GM19351 (cell line): ENCODE results near the gene DCAF17.
A peak's percentile ranks its signal among the peaks of the same experiment; 100 is the strongest.

ENCODE experiments used
- ATAC-seq: cut with Tn5 transposase; IDR thresholded peaks from one replicate; pipeline ENCODE4 v1.9.1; 2021; ENCODE audit warnings: mild to moderate bottlenecking, moderate library complexity; ENCODE audit not compliant: unreplicated experiment

DCAF17 gene

GRCh38 chr2:171434013-171434989, at the start of gene DCAF17:
Gene DCAF17, plus strand, starts transcription at chr2:171434226. Its CDS starts 352 bp downstream, at chr2:171434578.
- ATAC-seq: peak; percentile 88

DNA sequence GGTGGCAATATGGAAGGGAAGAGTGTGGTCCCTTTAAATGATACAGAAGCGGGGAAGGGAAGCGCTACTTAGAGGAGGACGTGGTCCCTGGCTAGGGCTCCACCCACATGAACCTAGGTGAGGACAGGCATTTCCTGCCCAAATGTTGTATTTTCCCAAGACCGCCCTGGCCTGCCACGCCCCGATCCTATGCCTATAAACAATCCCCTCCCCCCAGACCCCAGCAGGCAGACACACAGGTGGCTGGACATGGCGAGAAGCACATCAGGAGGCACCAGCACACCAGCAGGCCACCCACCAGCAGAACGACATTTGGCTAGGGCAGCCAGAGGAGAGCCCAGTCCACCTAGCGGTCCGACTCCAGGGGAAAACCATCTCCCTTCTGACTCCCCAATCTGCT, 47.4 kb upstream of the DCAF17 start:
- no peak for ATAC-seq

DNA sequence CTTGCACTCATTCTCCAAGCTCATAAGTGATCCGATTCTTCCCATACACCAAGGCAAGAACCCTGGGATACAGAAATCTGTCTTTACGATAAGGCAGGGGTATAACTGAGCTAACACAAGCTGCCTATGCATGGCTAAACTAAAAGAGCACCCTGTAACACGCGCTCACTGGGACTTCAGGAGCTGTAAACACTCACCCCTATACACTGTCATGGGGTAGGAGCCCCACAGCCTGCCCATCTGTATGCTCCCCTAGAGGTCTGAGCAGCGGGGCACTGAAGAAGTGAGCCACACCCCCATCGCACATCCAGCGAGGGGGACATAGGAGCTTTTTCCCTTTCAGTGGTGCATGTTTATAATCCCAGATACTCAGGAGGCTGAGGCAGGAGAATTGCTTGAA, 47.0 kb upstream of the DCAF17 start:
- no peak for ATAC-seq

DNA sequence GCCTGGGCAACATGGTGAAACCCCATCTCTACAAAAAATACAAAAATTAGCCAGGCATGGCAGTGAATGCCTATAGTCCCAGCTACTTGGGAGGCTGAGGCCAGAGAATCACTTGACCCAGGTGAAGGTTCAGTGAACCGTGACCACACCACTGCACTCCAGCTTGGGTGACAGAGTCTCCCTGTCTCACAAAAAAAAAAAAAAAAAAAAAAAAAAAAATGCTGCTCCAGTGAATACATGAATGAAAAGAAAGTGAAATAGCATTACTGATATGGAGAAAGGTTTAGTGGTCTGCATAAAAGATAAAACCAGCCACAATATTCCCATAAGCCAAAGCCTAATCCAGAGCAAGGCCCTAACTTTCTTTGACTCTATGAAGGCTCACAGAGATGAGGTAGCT, 44.7 kb upstream of the DCAF17 start:
- ATAC-seq: peak; percentile 54

GRCh38 chr2:171389780-171390179, 44.2 kb upstream of the DCAF17 start:
- ATAC-seq: peak; percentile 29

DNA sequence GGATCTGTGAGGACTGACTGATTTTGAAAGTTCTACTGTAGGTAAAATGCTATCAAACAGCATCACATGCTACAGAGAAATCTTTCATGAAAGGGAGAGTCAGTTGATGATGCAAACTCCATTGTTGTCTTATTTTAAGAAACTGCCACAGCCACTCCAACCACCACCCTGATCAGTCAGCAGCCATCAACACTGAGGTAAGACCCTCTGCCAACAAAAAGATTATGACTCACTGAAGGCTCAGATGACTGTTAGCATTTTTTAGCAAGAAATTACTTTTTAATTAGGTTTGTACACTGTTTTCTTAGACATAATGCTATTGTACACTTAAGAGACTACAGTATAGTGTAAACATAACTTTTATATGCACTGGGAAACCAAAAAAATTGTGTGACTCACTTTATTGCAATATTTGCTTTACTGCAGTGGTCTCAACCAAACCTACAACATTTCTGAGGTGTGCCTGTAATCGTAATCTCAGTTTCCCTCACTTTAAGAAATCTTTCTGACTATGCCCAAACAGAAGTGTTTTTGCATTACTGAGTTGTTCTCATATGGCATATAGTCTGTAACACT, 43.0 kb upstream of the DCAF17 start:
- no peak for ATAC-seq

- ATAC-seq: no peak
Measured at GRCh38 chr2:171391532-171391931, 42.5 kb upstream of the DCAF17 start.

DNA sequence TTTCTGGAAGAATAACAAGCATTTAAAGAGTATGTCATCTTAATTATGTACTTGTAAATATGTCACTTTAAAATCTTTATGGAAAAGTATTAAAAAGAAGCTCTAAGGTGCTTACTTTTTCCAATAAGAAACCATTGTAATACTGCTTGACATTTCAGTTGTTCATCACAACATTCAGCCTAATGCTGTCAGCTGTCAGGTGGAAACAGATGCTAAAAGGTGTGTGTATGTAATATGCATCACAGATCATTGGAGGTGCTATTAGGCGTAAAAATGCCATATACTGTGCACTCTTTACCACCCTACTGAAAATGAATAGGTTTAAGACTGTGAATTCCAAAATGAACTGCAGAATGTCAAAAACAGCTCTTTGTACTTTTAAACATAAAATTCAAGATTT, 40.5 kb upstream of the DCAF17 start:
- ATAC-seq: no peak

DNA sequence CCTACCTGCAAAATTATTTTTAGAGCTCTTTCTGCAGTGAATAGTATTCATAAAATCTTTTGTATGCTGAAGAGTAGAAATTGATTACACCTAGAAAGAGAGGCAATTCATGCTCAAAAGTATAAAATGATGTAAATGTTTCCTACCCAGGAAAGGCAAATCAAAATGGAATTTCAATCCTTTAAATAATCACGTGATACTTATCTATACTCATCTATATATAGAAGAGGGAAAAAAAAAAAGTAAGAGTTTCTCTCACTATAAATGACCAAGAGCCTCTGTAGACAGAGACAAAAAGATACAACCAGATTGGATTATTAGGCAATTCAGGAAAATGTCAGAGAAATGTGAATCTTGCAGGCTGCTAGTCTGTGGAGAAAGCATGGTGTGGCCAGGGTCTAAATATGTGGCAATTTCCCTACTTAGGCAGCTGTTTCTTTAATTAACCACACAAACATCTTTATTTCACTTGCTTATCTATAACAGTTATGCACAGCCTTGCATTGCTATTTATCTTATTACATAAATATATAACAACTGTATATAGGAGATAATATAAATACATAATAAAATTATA, 39.8 kb upstream of the DCAF17 start:
- no peak for ATAC-seq

DNA sequence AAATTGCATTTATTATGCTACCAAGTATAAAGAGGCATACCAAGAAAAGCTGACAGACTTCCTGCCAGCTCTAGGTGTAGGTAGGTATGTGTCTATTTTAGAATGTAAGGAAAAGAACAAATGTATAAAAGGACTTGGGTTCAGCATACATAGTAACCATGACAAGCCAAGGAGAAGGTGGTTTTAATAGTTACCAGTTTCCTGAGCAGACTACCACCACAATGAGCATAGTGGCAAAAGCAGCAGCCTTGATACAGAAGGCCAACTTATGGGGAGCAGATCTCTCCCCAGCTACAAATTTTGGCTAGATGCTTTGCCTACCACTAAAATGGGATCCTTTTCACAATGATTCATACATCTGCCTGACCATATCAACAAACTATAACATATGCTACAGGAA, 34.7 kb upstream of the DCAF17 start:
- ATAC-seq: no peak

GRCh38 chr2:171400395-171400794, 33.6 kb upstream of the DCAF17 start:
- ATAC-seq: no peak

GRCh38 chr2:171401947-171402346, 32.1 kb upstream of the DCAF17 start:
- no peak for ATAC-seq

DNA sequence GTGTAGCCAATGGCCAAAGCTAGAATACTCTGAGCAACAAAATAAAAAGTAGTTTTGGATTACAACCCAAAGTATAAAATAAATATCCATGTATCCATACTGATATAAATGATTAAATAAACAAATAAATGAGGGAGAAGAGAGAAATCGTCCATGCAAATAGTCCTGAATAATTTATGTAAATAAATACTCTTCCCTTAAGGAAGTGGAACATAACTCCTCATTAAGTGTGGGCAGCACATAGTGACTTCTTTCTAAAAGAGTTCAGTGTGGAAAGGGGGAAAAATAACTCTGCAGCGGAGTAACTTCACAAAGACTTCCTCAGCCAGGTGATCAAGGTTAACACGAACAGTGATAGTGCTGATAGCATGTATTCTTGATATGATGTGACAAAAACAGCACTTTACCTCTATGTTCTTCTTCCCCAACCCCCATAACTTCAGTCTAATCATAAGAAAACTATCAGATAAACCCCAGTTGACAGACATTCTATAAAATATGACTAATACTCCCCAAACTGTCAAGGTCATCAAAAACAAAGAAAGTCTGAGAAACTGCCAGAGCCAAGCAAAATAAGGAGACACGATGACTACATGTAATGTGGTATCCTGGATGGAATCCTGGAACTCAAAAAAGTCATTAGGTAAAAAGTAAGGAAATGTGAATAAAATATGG, 31.0 kb upstream of the DCAF17 start:
- no peak for ATAC-seq

DNA sequence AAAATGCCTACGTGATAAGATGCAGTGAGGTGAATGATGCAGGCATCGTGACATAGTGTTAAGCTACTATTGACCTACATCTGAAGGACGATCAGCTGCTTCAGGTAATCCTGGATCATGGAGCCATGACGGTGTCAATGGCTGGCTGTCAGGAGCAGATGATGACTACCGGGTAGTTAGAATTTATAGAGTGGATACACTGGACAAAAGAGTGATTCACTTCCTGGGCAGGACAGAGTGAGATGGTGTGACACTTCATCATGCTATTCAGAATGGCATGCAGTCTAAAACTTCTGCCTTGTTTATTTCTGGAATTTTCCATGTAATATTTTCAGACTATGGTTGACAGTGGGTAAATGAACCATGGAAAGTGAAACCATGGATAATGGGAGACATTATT, 29.8 kb upstream of the DCAF17 start:
- ATAC-seq: no peak

- ATAC-seq: no peak
Measured at GRCh38 chr2:171404719-171405118, 29.3 kb upstream of the DCAF17 start.

- ATAC-seq: no peak
Measured at GRCh38 chr2:171405546-171405945, 28.5 kb upstream of the DCAF17 start.

DNA sequence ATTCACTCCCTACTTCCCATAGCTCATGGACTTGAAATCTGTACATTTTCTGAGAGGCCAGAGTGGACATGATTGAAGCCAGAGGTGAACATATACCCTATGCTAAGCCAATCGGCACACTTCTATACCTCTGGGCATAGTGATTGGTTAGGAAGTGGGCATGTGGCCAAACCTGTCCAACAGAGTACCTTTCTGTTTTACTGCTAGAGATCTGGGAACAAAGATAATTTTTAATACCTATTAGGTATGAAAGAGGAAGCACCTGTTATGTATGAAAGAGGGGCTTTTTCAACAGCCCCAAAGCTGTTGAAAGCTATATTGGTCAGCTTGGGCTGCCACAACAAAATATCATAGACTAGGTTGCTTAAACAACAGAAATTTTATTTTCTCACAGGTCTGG, 28.0 kb upstream of the DCAF17 start:
- ATAC-seq: peak; percentile 62

GRCh38 chr2:171407030-171407675, 26.9 kb upstream of the DCAF17 start:
- peak; percentile 73 for ATAC-seq

DNA sequence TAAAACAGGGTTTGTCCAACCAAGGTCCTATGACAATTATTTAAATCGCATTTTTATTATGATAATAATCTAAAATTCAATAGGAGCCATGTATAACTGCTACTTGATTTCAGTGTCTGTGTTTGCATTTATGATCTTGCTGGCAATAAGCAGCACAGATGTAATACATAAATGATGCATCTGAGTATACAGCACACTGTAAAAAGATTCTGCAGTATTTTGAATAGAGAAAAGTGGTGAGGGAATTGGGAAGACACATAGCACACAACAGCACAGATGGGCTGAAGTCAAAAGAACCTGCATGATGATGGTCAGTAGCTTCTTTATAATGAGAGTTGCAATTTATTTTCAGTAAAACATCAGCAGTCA, 26.4 kb upstream of the DCAF17 start:
- no peak for ATAC-seq

DNA sequence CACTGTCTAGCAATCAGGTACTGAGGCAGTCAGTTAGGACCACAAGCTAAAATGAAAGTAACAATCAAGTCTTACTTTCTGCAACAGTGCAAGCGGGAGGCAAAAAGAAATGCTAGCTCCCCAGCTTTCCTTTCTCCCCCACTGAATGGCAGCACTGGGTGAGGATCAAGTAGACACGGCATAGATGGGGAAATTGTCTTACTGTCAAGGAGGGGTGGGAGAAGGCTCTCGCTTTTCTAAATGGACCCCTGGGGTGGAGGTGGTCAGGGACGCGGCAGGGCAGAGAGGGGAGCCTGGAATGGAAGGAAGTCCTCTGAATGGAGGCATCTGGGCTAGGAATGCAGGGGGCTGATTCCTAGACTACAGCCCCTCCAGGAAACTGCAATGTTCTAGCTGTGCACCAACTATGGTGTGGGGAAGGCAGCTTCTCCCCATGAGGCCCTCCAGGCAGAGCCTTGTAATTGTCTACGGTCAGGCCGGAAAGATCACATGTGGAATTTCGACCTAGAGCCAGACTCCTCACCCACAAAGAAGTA, 24.5 kb upstream of the DCAF17 start:
- ATAC-seq: no peak

DNA sequence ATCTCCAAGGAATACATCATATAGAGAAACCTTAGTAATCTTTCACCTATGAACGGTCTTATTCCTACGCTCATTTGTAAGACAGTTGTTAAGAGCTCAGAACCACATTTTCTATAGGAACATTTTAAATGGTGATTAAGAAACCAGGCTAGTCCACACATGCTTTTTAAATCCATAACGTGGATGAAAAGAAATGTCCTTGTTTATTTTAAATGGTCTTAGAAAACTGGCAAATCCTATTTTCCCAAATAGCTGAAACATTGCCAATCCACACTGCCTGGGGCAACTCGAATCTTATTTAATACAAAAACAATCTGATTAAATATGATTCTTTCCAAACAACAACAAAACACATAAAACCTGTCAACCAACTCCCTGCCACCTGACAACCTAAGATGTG, 23.9 kb upstream of the DCAF17 start:
- no peak for ATAC-seq
